GM18517 (cell line): Measurements from ENCODE around the gene ELL.
"Not testable (repeated sequence)": the region's sequence is repeated elsewhere in the genome, so short reads cannot be mapped to it uniquely, and the experiment has no call there.

Experiments used
- ATAC-seq: cut with Tn5 transposase; IDR thresholded peaks from one replicate; pipeline ENCODE4 v1.9.1; 2021; ENCODE audit warnings: mild to moderate bottlenecking, moderate library complexity; ENCODE audit not compliant: unreplicated experiment

Gene ELL

DNA sequence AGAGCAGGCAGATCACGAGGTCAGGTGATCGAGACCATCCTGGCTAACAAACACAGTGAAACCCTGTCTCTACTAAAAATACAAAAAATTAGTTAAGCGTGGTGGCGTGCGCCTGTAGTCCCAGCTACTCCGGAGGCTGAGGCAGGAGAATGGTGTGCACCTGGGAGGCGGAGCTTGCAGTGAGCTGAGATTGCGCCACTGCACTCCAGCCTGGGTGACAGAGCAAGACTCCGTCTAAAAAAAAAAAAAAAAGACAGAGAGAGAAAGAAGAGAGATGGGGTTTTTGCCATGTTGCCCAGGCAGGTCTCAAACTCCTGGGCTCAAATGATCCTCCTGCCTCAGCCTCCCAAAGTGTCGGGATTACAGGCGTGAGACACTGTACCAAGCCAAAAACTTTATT is 116.1 kb downstream of the ELL start:
- ATAC-seq: not testable (repeated sequence)

DNA sequence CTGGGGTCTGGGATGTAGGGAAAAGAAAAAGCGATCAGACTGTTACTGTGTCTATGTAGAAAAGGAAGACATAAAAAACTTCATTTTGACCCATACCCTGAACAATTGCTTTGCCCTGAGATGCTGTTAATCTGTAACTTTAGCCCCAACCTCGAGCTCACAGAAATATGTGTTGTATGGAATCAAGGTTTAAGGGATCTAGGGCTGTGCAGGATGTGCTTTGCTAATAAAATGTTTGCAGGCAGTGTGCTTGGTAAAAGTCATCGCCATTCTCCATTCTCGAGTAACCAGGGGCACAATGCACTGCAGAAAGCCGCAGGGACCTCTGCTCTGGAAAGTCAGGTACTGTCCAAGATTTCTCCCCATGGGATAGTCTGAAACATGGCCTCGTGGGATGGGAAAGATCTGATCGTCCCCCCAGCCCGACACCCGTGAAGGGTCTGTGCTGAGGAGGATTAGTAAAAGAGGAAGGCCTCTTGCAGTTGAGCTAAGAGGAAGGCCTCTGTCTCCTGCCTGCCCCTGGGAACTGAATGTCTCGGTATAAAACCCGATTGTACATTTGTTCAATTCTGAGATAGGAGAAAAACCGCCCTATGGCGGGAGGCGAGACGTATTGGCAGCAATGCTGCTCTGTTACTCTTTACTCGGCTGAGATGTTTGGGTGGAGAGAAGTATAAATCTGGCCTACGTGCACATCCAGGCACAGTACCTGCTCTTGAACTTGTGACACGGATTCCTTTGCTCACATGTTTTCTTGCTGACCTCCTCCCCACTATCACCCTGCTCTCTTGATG is 119.2 kb downstream of the ELL start:
- ATAC-seq: not testable (repeated sequence)

DNA sequence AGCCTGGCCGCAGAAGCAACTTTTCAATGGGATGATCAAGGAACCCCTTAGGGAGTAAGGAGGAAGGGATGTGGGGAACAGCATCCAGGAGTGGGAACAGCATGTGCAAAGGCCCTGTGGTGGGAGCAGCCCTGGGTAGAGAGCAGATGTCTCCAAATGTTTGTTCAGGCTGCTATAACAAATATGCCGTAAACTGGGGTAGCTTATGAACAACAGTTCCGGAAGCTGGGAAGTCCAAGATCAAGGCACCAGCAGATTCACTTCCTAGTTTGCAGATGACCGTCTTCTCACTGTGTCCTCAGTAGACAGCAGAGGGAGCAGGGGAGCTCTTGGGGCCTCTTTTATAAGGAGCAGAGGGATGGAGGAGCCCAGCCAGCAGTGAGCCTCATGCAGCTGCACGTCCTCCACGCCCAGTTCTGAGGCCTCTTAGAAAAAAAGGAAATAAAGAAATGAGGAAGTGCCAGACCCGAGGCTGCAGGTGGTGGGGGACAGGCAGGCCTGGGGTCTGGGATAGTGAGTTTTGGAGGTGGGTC is 120.2 kb downstream of the ELL start:
- ATAC-seq: no peak

DNA sequence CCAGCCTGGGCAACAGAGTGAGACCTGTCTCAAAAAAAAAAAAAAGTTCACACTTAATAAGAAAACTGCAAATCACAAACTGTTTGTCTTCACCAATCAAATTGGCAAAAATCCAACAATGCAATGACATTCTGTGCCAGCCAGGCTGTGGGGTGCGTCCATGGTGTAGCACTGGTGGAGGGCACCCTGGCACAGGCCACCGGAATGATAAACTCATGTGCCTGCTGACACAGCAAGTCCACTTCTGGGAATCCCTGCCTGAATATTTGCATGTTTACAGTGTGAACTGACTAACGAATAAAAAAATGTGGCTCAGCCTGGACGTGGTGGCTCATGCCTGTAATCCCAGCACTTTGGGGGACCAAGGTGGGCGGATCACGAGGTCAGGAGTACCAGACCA is 122.9 kb downstream of the ELL start:
- ATAC-seq: no peak

DNA sequence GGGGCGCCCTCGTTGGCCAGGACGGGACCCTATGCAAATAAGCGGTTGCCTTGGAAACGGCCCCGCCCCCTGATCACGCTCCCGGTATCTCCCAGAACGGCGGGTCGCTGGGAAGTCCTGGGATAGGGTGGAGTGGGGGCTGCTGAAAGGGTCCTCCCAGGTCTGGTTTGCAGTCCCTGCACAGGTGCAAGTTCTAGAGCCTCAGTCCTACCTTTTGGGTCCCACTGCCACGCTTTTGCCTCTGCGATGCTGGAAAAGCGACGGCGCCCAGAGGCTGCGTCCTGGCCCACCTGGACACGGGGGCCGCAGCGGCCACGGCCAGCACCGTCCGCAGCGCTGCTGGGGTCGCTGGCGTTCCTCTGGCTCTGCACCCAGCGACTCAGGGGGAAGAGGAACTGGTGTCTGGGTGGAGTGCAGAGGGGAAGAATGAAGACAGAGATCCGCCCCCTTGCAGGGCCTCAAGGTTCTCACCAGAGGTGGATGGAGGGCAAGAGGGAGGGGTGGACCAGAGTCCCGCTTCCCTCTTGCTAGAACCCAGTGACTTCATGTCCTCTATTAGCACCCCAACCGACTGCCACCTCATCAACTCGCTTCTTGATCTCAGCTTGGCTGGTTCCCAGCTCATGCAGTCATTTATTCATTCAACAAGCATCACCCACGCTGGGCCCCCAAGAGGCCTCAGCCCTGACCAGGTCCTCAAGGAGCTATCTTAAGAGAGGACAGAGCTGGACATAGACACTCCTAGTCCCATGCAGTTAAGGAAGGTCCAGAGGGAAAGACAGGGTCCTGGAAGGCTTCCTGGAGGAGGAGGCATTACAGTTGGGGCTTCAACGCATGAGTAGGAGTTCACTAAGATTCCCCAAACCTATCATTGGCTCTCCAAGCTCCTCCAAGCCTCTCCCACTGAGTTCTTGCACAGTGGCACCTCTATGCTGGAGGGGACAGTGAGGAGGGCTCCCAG is 124.3 kb downstream of the ELL start, which contains the start of gene LRRC25:
LRRC25 (minus strand) TSS at position 381 of the 961 bp plus-strand sequence. CDS start 659 bp downstream, outside the sequence.
- ATAC-seq: no peak

DNA sequence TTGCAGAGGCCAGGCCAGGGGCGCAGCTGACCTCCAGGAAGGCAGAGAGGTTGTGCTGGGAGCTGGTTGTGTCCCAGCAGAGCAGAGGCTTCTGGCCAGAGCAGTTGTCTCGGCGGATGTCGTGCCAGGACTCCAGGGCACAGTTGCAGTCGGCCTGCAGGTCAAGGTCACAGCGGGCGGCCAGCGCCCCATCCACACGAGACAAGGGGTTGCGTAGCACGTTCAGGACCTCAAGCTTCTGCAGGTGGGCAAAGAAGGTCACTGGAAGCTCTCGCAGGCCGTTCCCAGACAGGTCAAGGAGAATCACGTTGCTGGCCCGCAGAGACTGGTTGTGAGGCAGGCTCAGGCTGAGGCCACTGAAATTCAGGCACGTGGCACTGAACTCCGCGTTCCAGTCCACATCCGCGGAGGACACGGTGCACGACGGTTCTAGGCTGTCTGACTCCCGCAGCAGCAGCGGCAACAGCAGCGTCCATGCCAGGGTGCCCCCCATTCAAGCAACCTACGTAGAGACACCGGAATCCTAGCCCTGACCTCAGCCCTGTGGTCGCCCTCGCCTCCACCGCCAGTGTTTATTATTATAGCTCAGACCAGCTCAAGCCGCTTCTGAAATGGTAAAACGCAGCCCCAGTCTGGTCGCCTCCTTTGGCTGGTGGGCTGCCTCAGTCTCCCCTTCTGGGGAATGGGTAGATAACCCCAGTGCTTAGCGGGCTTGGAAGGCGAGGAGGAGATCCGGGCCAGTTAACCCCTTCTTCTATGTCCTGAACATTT is 125.2 kb downstream of the ELL start:
- ATAC-seq: no peak

DNA sequence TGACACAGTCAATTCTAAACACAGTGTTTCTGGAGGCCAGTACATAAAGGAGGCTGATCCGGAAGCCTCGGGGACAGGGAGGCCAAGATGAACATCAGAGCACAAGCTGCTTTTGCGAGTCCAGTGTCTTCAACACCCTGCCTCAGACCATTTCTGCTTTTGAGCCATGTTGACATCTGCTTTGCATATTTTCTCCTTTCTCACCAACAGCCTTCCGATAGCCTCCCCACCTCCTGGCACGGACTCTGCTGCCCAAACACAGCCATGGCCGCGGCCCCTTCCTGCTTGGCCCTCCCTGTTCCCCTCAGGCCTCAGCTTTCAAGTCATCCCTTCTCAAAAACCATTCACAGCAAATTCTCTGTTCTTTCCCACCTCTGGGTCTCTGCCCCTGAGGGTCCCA is 128.0 kb downstream of the ELL start:
- ATAC-seq: no peak

DNA sequence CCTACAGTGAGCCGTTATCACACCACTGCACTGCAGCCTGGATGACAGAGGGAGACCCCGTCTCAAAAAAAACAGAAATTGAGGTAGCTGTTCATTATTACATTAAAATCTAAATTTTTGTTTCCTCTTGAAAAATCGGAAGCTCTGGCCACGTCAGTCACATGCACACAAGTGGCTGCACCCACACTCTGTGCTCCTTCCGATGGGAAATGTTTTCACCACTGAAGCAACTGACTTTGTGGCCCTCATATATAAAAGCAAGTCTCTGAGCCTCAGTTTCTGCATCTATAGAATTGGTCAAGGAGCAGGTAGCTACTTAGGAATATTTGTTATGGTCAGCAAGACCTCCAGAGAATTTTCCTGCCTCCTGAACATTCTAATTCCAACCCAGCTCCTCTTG is 128.9 kb downstream of the ELL start:
- no peak for ATAC-seq
